Kidney capillary endothelial cell (primary cell): Measurements from ENCODE around the gene NLRP6.
"Not testable (repeated sequence)": the region's sequence is repeated elsewhere in the genome, so short reads cannot be mapped to it uniquely, and the experiment has no call there.

Source experiments
- DNase-seq: peaks from one replicate; pipeline ENCODE4 v3.0.0-alpha.2; 2018; ENCODE audit warnings: low spot score

Gene NLRP6

GRCh38 chr11:256952-257737 is 21.1 kb upstream of the NLRP6 start:
- no peak for DNase-seq

GRCh38 chr11:257766-258493 is 20.3 kb upstream of the NLRP6 start:
- no peak for DNase-seq

GRCh38 chr11:259413-259812 is 18.8 kb upstream of the NLRP6 start:
- DNase-seq = no peak

GRCh38 chr11:261624-262023 is 16.6 kb upstream of the NLRP6 start:
- DNase-seq = no peak

- DNase-seq = no peak
Observed at GRCh38 chr11:266676-267439, 11.3 kb upstream of the NLRP6 start.

GRCh38 chr11:267491-267994 is 10.7 kb upstream of the NLRP6 start:
- no peak for DNase-seq

- not testable (repeated sequence) for DNase-seq
Observed at GRCh38 chr11:268716-269145, 9.5 kb upstream of the NLRP6 start.

- DNase-seq = no peak
Observed at GRCh38 chr11:269146-269890, 8.9 kb upstream of the NLRP6 start.

- no peak for DNase-seq
Observed at GRCh38 chr11:270451-271318, 7.5 kb upstream of the NLRP6 start.

- no peak for DNase-seq
Observed at GRCh38 chr11:271319-271715, 6.9 kb upstream of the NLRP6 start.

- no peak for DNase-seq
Observed at GRCh38 chr11:272195-272930, 5.8 kb upstream of the NLRP6 start.

- DNase-seq = no peak
Observed at GRCh38 chr11:272931-273198, 5.3 kb upstream of the NLRP6 start.

GRCh38 chr11:276219-276618 is 2.0 kb upstream of the NLRP6 start:
- no peak for DNase-seq

- DNase-seq = no peak
Observed at GRCh38 chr11:279040-279965, 1.1 kb downstream of the NLRP6 start.

GRCh38 chr11:279966-280705 is 1.9 kb downstream of the NLRP6 start:
- no peak for DNase-seq

GRCh38 chr11:280706-281485 is 2.7 kb downstream of the NLRP6 start:
- DNase-seq = no peak

GRCh38 chr11:281486-282161 is 3.4 kb downstream of the NLRP6 start:
- no peak for DNase-seq
